Esophagus muscularis mucosa (tissue), 4 donors: ENCODE results near the gene CYP46A1. TPM values are rescaled to one million over a fixed set of nuclear protein-coding genes. Genes with fewer than 3 reads are reported as not detected.
A peak's percentile ranks its signal among the peaks of the same experiment; 100 is the strongest.

ENCODE experiments used
- DNase-seq: peaks from one replicate; pipeline ENCODE4 v3.0.0-alpha.2; 2017; ENCODE audit errors: extremely low spot score
- H3K27ac ChIP-seq, 4 donors: fragments of 200-600 bp; sonication (generic); replicated peaks in 1 of 4; 1 replicate in 3 of 4; 2 replicates in 1 of 4; pipeline ENCODE4 v1.5.1; 2016 to 2019; ENCODE audit warnings: mild to moderate bottlenecking in 1 of 4
- H3K27me3 ChIP-seq, 4 donors: fragments of 200-600 bp; sonication (generic); one replicate each; pipeline versions ENCODE4 v1.5.1 to v1.6.0; 2016 to 2019
- H3K36me3 ChIP-seq, 4 donors: fragments of 200-600 bp; sonication (generic); one replicate each; pipeline ENCODE4 v1.5.1; 2016 to 2019
- H3K4me1 ChIP-seq, 4 donors: fragments of 200-600 bp; sonication (generic); one replicate each; pipeline ENCODE4 v1.5.1; 2016 to 2019
- H3K4me3 ChIP-seq, 4 donors: fragments of 200-600 bp; sonication (generic); 1 replicate in 2 of 4; 2 replicates in 2 of 4; pipeline ENCODE4 v1.5.1; 2016 to 2019; ENCODE audit warnings: mild to moderate bottlenecking in 4 of 4, moderate library complexity in 1 of 4
- H3K9me3 ChIP-seq, 4 donors: fragments of 200-600 bp; sonication (generic); 1 replicate in 3 of 4; 2 replicates in 1 of 4; pipeline ENCODE4 v1.5.1; 2016 to 2019
- CTCF ChIP-seq, 3 experiments: fragments of 200-600 bp in 2 of 3; fragments of 450-650 bp in 1 of 3; sonication (generic) in 2 of 3; IDR thresholded peaks; one replicate each; pipeline ENCODE4 v1.5.1; 2017 to 2019; ENCODE audit warnings: antibody characterized with exemption in 3 of 3, mild to moderate bottlenecking in 2 of 3, moderate library complexity in 1 of 3
- EP300 ChIP-seq: sonication (generic); formaldehyde crosslinking; IDR thresholded peaks from one replicate; pipeline ENCODE4 v1.6.1; 2017; ENCODE audit warnings: antibody characterized with exemption
- POLR2A ChIP-seq: fragments of 450-650 bp; IDR thresholded peaks from one replicate; pipeline ENCODE4 v1.6.1; 2017; ENCODE audit warnings: antibody characterized with exemption, moderate library complexity, mild to moderate bottlenecking, low read depth
- POLR2AphosphoS5 ChIP-seq, 2 donors: sonication (generic); formaldehyde crosslinking; IDR thresholded peaks; one replicate each; pipeline ENCODE4 v1.6.1; 2017; ENCODE audit warnings: antibody characterized with exemption in 2 of 2
- WGBS: methylation state at CpG from one replicate; pipeline ENCODE4 v1.1.5; 2018; 5-methylcytosine and 5-hydroxymethylcytosine counted together
- intact Hi-C: fragments of 100-400 bp; cut with DNase I; formaldehyde crosslinking; loops from one replicate; pipeline ENCODE4 v1.15.1; 2023
- total RNA-seq, 4 donors: library from RNA; depleted of rRNA; stranded (reverse); fragments of >200 nt; gene quantifications; one replicate each; pipeline versions ENCODE4 v1.1.0 to v1.2.1, GENCODE V29; 2016

CYP46A1 gene
- total RNA-seq, 4 donors from 2014 or later, result 1.2 to 2.5 (median 1.9) TPM

DNA sequence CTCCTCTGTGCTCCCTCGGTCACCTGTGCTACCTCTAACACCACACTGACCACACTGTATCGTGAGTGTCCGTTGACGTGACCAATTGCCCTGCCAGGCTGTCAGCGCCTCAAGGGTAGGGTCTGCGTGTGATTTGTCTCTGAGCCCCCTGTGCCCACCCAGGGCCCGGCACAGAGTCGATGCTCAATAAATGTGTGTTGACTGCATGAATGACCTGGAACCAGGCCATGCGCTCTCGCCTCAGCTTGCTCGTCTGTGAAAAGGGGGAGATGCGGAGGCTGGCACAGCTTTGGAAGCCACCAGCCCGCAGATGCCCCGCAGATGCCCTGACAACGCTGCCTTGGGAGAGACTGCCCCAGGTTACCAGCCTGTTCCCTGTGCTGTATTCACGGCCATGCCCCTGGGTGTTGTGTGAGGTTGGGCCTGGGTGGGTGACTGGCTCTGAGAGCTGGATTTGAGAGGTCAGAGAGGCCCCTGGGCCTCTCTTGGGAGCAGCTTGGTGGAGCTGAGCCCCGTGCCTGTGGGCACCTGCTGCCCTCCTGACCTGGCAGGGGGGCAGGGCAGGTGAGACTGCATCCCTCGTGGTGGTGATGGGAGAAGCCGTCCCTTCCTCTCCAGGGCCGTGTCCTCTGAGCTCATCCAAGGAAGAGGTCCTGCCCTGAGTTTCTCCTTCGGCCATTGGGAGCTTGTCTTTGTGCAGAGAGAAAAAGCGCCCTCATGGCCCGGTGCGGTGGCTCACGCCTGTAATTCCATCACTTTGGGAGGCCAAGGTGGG is 43.2 kb downstream of the CYP46A1 start:
- Histone ChIP-seq H3K27me3 (no peaks in the 10 kb centered on the region), H3K9me3 (no peaks in the 10 kb centered on the region), H3K4me3 (no peak overlapping the region), H3K4me1 (peaks cover 27 to 28% (median 27%) of the 10 kb centered on the region in 4 donors), H3K27ac (no peak overlapping the region), H3K36me3 (no peaks in the 10 kb centered on the region)
- no peak for TF ChIP-seq CTCF (IDR thresholded peaks at IDR 0.05)
- TF ChIP-seq POLR2AphosphoS5 (IDR thresholded peaks at IDR 0.05), result no peak
- TF ChIP-seq POLR2A, result no peak
- no peak for TF ChIP-seq EP300
- 90% methylated on average over 22 of the region's 25 CpGs for WGBS
- DNase-seq, result no peak
- intact Hi-C loops, result no loop called here

GRCh38 chr14:99728231-99728920 is 44.3 kb downstream of the CYP46A1 start:
- Histone ChIP-seq H3K36me3 (no peaks in the 10 kb centered on the region), H3K4me1 (peaks cover 36 to 39% (median 38%) of the 10 kb centered on the region in 4 donors), H3K4me3 (no peak overlapping the region), H3K9me3 (no peaks in the 10 kb centered on the region), H3K27me3 (no peaks in the 10 kb centered on the region), H3K27ac (no peak overlapping the region)
- TF ChIP-seq CTCF (IDR thresholded peaks at IDR 0.05), result no peak
- no peak for TF ChIP-seq POLR2AphosphoS5 (IDR thresholded peaks at IDR 0.05)
- no peak for TF ChIP-seq POLR2A
- TF ChIP-seq EP300, result no peak
- 92% methylated on average over 16 of the region's 16 CpGs for WGBS
- intact Hi-C loops, result loop anchor here (2.0 kb wide), 1 partner anchor 38 kb away; no protein-coding TSS in a partner anchor
- no peak for DNase-seq

GRCh38 chr14:99728981-99729451 is 44.9 kb downstream of the CYP46A1 start:
- no peak overlapping the region for H3K27ac ChIP-seq
- no peak for DNase-seq
- H3K27me3 ChIP-seq, result no peaks in the 10 kb centered on the region
- intact Hi-C loops, result loop anchor here (2.0 kb wide), 1 partner anchor 38 kb away; no protein-coding TSS in a partner anchor
- H3K36me3 ChIP-seq, result no peaks in the 10 kb centered on the region
- H3K4me1 ChIP-seq, result peaks cover 38 to 46% (median 44%) of the 10 kb centered on the region in 4 donors
- no peaks in the 10 kb centered on the region for H3K9me3 ChIP-seq
- WGBS, result 86% methylated on average over 4 of the region's 4 CpGs
- no peak overlapping the region for H3K4me3 ChIP-seq
- TF ChIP-seq EP300 (no peak), POLR2A (no peak), CTCF (IDR thresholded peaks at IDR 0.05) (no peak), POLR2AphosphoS5 (IDR thresholded peaks at IDR 0.05) (no peak)

- Histone ChIP-seq H3K4me1 (peaks cover 47 to 58% (median 54%) of the 10 kb centered on the region in 4 donors), H3K27ac (peak overlapping the region; percentile 47 to 68 (median 62)), H3K27me3 (no peaks in the 10 kb centered on the region), H3K36me3 (no peaks in the 10 kb centered on the region), H3K9me3 (no peaks in the 10 kb centered on the region), H3K4me3 (peak overlapping the region; percentile 63 to 76 (median 70))
- TF ChIP-seq CTCF (IDR thresholded peaks at IDR 0.05) (peak; percentile 93 to 100 (median 95)), EP300 (no peak)
- WGBS, result 16% methylated on average over 11 of the region's 75 CpGs
- intact Hi-C loops, result loop anchor here (2.0 kb wide), 3 partner anchors 39 to 155 kb away; partner anchors contain the start of gene EML1
- no peak for DNase-seq
Observed at GRCh38 chr14:99729991-99730875, 46.1 kb downstream of the CYP46A1 start.
